HUES48 (cell line): Measurements from ENCODE around the gene PCDHAC1.

Source experiments
- H3K27ac ChIP-seq: one replicate; pipeline ENCODE4 v1.7.0; 2013; ENCODE audit warnings: low read depth, low read length, inconsistent platforms
- H3K27me3 ChIP-seq: 2 replicates; pipeline ENCODE4 v1.6.1; 2013; ENCODE audit warnings: mild to moderate bottlenecking, low read length; ENCODE audit not compliant: control insufficient read depth, insufficient read depth
- H3K36me3 ChIP-seq: 2 replicates; pipeline ENCODE4 v1.6.1; 2013; ENCODE audit warnings: low read length; ENCODE audit not compliant: control insufficient read depth, insufficient read depth
- H3K4me1 ChIP-seq: 2 replicates; pipeline ENCODE4 v1.6.1; 2013; ENCODE audit warnings: mild to moderate bottlenecking, low read length; ENCODE audit not compliant: control insufficient read depth, insufficient read depth
- H3K4me3 ChIP-seq: 2 replicates; pipeline ENCODE4 v1.5.1; 2013; ENCODE audit warnings: mild to moderate bottlenecking, low read depth, low read length
- H3K9ac ChIP-seq: 2 replicates; pipeline ENCODE4 v1.6.1; 2013; ENCODE audit warnings: mild to moderate bottlenecking, low read depth, low read length, moderate library complexity
- H3K9me3 ChIP-seq: 2 replicates; pipeline ENCODE4 v1.6.1; 2013; ENCODE audit warnings: low read length; ENCODE audit not compliant: control insufficient read depth, insufficient read depth

The PCDHAC1 gene

GRCh38 chr5:140973550-140973949 is 47.5 kb downstream of the PCDHAC1 start:
- H3K27ac ChIP-seq = no peak overlapping the region
- peaks cover 2% of the 10 kb centered on the region; the same call in 1 of the 2 replicates for H3K27me3 ChIP-seq
- peaks cover 25% of the 10 kb centered on the region for H3K4me1 ChIP-seq
- no peaks in the 10 kb centered on the region for H3K9me3 ChIP-seq
- no peak overlapping the region for H3K9ac ChIP-seq
- H3K4me3 ChIP-seq = no peak overlapping the region
- H3K36me3 ChIP-seq = no peaks in the 10 kb centered on the region

GRCh38 chr5:140977003-140977402 is 50.9 kb downstream of the PCDHAC1 start:
- H3K9me3 ChIP-seq = no peaks in the 10 kb centered on the region
- H3K27me3 ChIP-seq = no peaks in the 10 kb centered on the region
- H3K27ac ChIP-seq = no peak overlapping the region
- H3K36me3 ChIP-seq = no peaks in the 10 kb centered on the region
- peaks cover 19% of the 10 kb centered on the region for H3K4me1 ChIP-seq
- no peak overlapping the region for H3K4me3 ChIP-seq
- no peak overlapping the region for H3K9ac ChIP-seq

- Histone ChIP-seq H3K9ac (no peak overlapping the region), H3K4me3 (no peak overlapping the region), H3K27ac (no peak overlapping the region), H3K36me3 (peaks cover 7% of the 10 kb centered on the region; the same call in 1 of the 2 replicates), H3K4me1 (peaks cover 19% of the 10 kb centered on the region), H3K9me3 (no peaks in the 10 kb centered on the region), H3K27me3 (no peaks in the 10 kb centered on the region)
These were observed 52.2 kb downstream of the PCDHAC1 start for GRCh38 chr5:140978260-140978659.

GRCh38 chr5:140978983-140979382 is 52.9 kb downstream of the PCDHAC1 start:
- no peak overlapping the region for H3K4me3 ChIP-seq
- H3K36me3 ChIP-seq = peaks cover 9% of the 10 kb centered on the region; the same call in 1 of the 2 replicates
- H3K4me1 ChIP-seq = peaks cover 19% of the 10 kb centered on the region
- H3K27me3 ChIP-seq = no peaks in the 10 kb centered on the region
- no peaks in the 10 kb centered on the region for H3K9me3 ChIP-seq
- no peak overlapping the region for H3K9ac ChIP-seq
- H3K27ac ChIP-seq = no peak overlapping the region
